D721Med (cell line): ENCODE data around the gene KCTD21.

Source experiments
- DNase-seq: peaks from one replicate; pipeline ENCODE4 v3.0.0; 2011; ENCODE audit warnings: low spot score; ENCODE audit not compliant: insufficient read length
- FAIRE-seq: peaks from 2 replicates; lab custom pipeline; 2011; peaks lifted over from hg19 to GRCh38; lab: Jason Lieb, UNC
- CTCF ChIP-seq: IDR thresholded peaks from 2 replicates; pipeline ENCODE4 v1.5.1; 2012; ENCODE audit warnings: mild to moderate bottlenecking, control low read depth; ENCODE audit not compliant: insufficient read depth; ENCODE audit errors: missing control alignments

The KCTD21 gene

DNA sequence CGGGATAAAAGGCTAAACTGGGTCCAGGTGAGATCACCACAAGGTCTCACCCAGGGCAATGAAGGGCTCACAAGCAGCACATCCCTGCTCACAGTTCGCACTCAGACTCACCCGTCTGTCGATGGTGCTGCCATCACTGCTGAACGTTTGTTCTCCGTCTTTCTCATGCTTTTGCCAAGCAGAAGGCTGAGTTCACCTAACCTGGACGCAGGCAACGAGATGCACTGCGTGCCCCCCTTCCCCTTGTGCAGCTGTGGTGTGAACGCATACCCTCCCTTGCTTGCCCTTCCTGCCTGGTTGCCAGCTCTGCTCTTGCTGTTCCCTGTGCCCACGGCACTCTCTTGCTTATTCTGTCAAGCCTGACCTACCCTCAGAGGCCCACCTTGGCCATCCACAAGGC is 18.0 kb downstream of the KCTD21 start:
- DNase-seq (no peak), FAIRE-seq (no peak)
- no peak for TF ChIP-seq CTCF

DNA sequence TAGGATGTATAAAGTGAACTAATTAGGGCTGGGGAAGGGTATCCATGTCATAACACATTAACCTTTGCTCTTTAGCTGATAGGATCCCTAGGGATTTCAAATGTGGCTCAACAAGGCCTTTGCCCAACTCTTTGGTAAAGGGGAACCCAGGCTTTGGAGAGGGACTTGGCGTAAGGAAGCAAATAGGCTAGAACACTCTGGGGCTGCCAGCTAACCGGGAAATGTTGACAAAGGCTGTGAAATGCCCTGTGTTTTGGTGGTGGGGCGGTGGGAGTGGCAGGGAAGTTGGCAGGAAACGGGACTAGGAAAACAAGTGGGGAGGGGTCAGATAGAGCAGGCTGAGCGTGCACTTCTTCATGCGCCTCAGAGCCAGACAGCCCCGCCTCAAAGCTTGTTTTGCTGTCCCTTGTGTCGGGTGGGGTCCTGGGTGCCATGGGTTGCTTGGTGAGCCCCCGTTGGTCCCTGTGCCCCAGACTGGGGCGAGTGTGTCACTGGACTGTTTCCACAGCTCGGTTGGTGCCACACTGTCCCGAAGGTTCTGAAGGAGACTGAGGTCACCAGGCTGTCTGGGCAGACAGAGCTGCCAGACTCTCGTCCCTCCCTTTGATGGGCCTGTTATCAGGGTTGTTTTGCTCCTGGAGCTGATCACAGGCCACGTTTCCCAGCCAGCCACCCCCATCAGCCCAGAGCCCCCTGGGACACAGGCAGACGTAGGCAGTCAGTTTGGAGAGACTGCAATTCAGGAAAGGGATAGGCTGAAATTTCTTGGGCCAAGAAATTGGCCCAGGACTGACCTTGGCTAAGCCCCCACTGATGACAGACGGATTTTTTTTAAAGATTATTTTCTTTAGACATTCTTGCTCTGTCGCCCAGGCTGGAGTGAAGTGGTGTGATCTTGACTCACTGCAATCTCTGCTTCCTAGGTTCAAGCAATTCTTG is 19.6 kb downstream of the KCTD21 start:
- no peak for FAIRE-seq

GRCh38 chr11:78166855-78167469 is 21.5 kb downstream of the KCTD21 start:
- FAIRE-seq (no peak), DNase-seq (no peak)
- TF ChIP-seq CTCF, result no peak

More for the DNA sequence above, 19.6 kb downstream of the KCTD21 start:
- DNase-seq, result no peak
- TF ChIP-seq CTCF, result no peak

DNA sequence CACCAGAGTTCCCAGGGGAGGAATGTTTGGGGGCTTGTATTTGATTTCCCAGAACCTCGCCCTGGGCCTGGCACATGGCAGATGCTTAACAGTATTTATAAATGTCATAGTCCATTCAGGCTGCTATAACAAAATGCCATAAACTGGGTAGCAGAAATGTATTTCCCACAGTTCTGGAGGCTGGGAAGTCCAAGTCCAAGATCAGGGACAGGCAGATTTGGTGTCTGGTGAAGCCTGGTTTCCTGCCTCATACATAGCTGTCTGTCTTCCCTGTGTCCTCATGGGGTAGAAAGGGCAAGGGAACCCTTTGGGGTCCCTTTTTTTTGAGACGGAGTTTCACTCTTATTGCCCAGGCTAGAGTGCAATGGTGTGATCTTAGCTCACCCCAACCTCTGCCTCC is 24.0 kb downstream of the KCTD21 start:
- TF ChIP-seq CTCF, result no peak
- no peak for DNase-seq
- no peak for FAIRE-seq

- DNase-seq (no peak), FAIRE-seq (no peak)
These were observed 24.6 kb downstream of the KCTD21 start for GRCh38 chr11:78163828-78164227.

DNA sequence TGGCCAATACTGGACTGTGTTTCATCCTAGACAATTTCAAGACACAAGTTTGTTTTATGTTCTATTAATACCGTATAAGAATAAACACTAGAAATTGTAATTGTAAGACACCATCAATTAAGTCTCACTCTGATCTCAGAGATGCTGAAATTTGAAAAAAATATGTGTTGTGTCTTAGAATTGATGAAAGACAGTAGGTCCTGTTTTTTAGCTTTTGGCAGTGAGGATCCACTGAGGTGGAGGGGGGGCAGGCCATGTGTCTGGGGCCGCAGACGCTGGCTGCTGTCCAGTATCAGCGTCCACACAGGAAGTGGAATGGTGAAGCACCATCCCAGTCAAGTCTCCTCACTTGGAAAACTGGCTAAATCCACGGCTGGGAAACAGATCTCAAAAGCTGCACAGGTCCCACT is 26.5 kb downstream of the KCTD21 start:
- FAIRE-seq (no peak), DNase-seq (no peak)
- no peak for TF ChIP-seq CTCF

More at GRCh38 chr11:78163828-78164227, 24.6 kb downstream of the KCTD21 start:
- no peak for TF ChIP-seq CTCF

DNA sequence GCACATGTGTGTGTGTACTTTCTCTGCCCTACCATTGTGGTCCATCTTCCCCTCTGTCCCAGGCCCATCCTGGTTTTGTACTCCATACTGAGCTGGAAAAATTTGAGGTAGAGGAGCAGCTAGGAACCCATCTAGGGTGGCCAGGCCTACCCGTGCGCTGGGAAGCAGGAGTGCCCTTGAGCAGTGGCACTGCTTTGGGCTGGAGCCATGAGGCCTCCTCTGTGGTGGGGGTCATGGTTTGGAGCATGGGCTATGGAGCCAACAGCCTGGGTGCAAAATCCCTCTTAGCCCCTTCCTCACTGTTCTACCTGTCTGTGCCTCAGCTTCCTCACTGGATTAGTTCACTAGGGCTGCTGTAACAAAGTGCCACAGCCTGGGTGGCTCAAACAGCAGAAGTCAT is 27.1 kb downstream of the KCTD21 start:
- DNase-seq, result no peak
- TF ChIP-seq CTCF, result no peak
- FAIRE-seq, result no peak
